Neural crest cell (in vitro differentiated cells): Measurements from ENCODE around the gene PTRH2. TPM values are rescaled to one million over a fixed set of nuclear protein-coding genes. Genes with fewer than 3 reads are reported as not detected.

Experiments
- DNase-seq: peaks from one replicate; pipeline ENCODE4 v3.0.0; 2021; ENCODE audit warnings: low read depth, mixed read lengths, low spot score
- H3K27ac Mint-ChIP-seq: one replicate; pipeline ENCODE4 v1.8.0; 2021; ENCODE audit warnings: mild to moderate bottlenecking, mixed read lengths; ENCODE audit not compliant: unreplicated experiment
- H3K27me3 Mint-ChIP-seq: 2 replicates; pipeline ENCODE4 v1.8.0; 2021; ENCODE audit warnings: low read depth, mild to moderate bottlenecking, mixed read lengths
- H3K36me3 Mint-ChIP-seq: 2 replicates; pipeline ENCODE4 v1.8.0; 2021; ENCODE audit warnings: low read depth, mild to moderate bottlenecking, mixed read lengths
- H3K4me1 Mint-ChIP-seq: 2 replicates; pipeline ENCODE4 v1.8.0; 2021; ENCODE audit warnings: mixed read lengths
- H3K4me3 Mint-ChIP-seq: one replicate; pipeline ENCODE4 v1.8.0; 2021; ENCODE audit warnings: mild to moderate bottlenecking, mixed read lengths
- H3K9me3 Mint-ChIP-seq: 2 replicates; pipeline ENCODE4 v1.8.0; 2021; ENCODE audit warnings: mixed read lengths
- CTCF ChIP-seq: fragments of 200-600 bp; sonication (generic); conservative IDR thresholded peaks from 2 replicates; pipeline ENCODE4 v1.5.0; 2021; ENCODE audit warnings: antibody characterized with exemption, mild to moderate bottlenecking
- total RNA-seq: library from RNA; stranded (reverse); gene quantifications from 2 replicates; pipeline ENCODE4 v1.2.1, GENCODE V29; 2021

PTRH2 gene
- total RNA-seq, 1 donor from 2014 or later = 25.9 TPM

GRCh38 chr17:59722623-59723022 lies 15.4 kb upstream of the PTRH2 start:
- no peak overlapping the region for H3K4me3 Mint-ChIP-seq
- no peaks in the 10 kb centered on the region for H3K27me3 Mint-ChIP-seq
- no peak overlapping the region for H3K27ac Mint-ChIP-seq
- H3K36me3 Mint-ChIP-seq = no peaks in the 10 kb centered on the region
- no peaks in the 10 kb centered on the region for H3K9me3 Mint-ChIP-seq
- DNase-seq = no peak
- H3K4me1 Mint-ChIP-seq = peaks cover 15% of the 10 kb centered on the region
- no peak for TF ChIP-seq CTCF

- TF ChIP-seq CTCF = no peak
- H3K36me3 Mint-ChIP-seq = no peaks in the 10 kb centered on the region
- H3K27me3 Mint-ChIP-seq = no peaks in the 10 kb centered on the region
- DNase-seq = no peak
- peak overlapping the region; percentile 21 for H3K27ac Mint-ChIP-seq
- H3K4me1 Mint-ChIP-seq = peaks cover 15% of the 10 kb centered on the region
- no peaks in the 10 kb centered on the region for H3K9me3 Mint-ChIP-seq
- peak overlapping the region; percentile 1 for H3K4me3 Mint-ChIP-seq
These were observed 12.3 kb upstream of the PTRH2 start for GRCh38 chr17:59719526-59719925.

GRCh38 chr17:59716427-59716826 lies 9.2 kb upstream of the PTRH2 start:
- no peak overlapping the region for H3K4me3 Mint-ChIP-seq
- no peak for DNase-seq
- no peak for TF ChIP-seq CTCF
- H3K36me3 Mint-ChIP-seq = no peaks in the 10 kb centered on the region
- no peaks in the 10 kb centered on the region for H3K9me3 Mint-ChIP-seq
- H3K4me1 Mint-ChIP-seq = peaks cover 18% of the 10 kb centered on the region
- no peak overlapping the region for H3K27ac Mint-ChIP-seq
- no peaks in the 10 kb centered on the region for H3K27me3 Mint-ChIP-seq

- Mint-ChIP-seq H3K9me3 (no peaks in the 10 kb centered on the region), H3K4me1 (peaks cover 17% of the 10 kb centered on the region), H3K36me3 (no peaks in the 10 kb centered on the region), H3K27me3 (no peaks in the 10 kb centered on the region), H3K27ac (no peak overlapping the region), H3K4me3 (no peak overlapping the region)
- TF ChIP-seq CTCF = no peak
- no peak for DNase-seq
These were observed 7.0 kb upstream of the PTRH2 start for GRCh38 chr17:59714255-59714654.

GRCh38 chr17:59712862-59713261 lies 5.6 kb upstream of the PTRH2 start:
- Mint-ChIP-seq H3K27ac (no peak overlapping the region), H3K27me3 (no peaks in the 10 kb centered on the region), H3K4me1 (peaks cover 21% of the 10 kb centered on the region), H3K36me3 (no peaks in the 10 kb centered on the region), H3K4me3 (no peak overlapping the region), H3K9me3 (no peaks in the 10 kb centered on the region)
- DNase-seq = no peak
- no peak for TF ChIP-seq CTCF

GRCh38 chr17:59711936-59712335 lies 4.7 kb upstream of the PTRH2 start:
- H3K4me3 Mint-ChIP-seq = no peak overlapping the region
- no peak for DNase-seq
- H3K9me3 Mint-ChIP-seq = no peaks in the 10 kb centered on the region
- H3K36me3 Mint-ChIP-seq = no peaks in the 10 kb centered on the region
- TF ChIP-seq CTCF = no peak
- H3K4me1 Mint-ChIP-seq = peaks cover 27% of the 10 kb centered on the region
- no peaks in the 10 kb centered on the region for H3K27me3 Mint-ChIP-seq
- H3K27ac Mint-ChIP-seq = no peak overlapping the region
